Activated naive CD8-positive, alpha-beta T cell treated with anti-CD3 and anti-CD28 coated beads, Interleukin-2, amount 10 ng/mL, durations not matched to agents 7 days and 5 days (primary cell): ENCODE results near the gene POLR3K. TPM values are rescaled to one million over a fixed set of nuclear protein-coding genes. Genes with fewer than 3 reads are reported as not detected.
"Not testable (repeated sequence)": the region's sequence is repeated elsewhere in the genome, so short reads cannot be mapped to it uniquely, and the experiment has no call there.

ENCODE experiments used
- ATAC-seq: fragments of 150-1000 bp; cut with Tn5 transposase; one replicate; pipeline ENCODE4 v1.10.0; 2021; ENCODE audit warnings: low read depth, moderate library complexity
- POLR2A ChIA-PET: fragments of 350-600 bp; sonication (Branson Sonifier 250); formaldehyde crosslinking; loops from one replicate; lab custom pipeline; 2021; ENCODE audit warnings: antibody characterized with exemption; lab: Charles Lee
- DNase-seq: peaks from one replicate; pipeline ENCODE4 v3.0.0; 2021
- H3K27ac Mint-ChIP-seq: one replicate; pipeline ENCODE4 v1.8.0; 2022; ENCODE audit warnings: mild to moderate bottlenecking, mixed read lengths
- H3K27me3 Mint-ChIP-seq: one replicate; pipeline ENCODE4 v1.8.0; 2022; ENCODE audit warnings: mild to moderate bottlenecking, moderate library complexity, mixed read lengths
- H3K36me3 Mint-ChIP-seq: one replicate; pipeline ENCODE4 v1.8.0; 2021; ENCODE audit warnings: mild to moderate bottlenecking, mixed read lengths
- H3K4me1 Mint-ChIP-seq: one replicate; pipeline ENCODE4 v1.8.0; 2021; ENCODE audit warnings: mixed read lengths
- H3K4me3 Mint-ChIP-seq: one replicate; pipeline ENCODE4 v1.8.0; 2022; ENCODE audit warnings: mild to moderate bottlenecking, moderate library complexity, mixed read lengths
- H3K9me3 Mint-ChIP-seq: one replicate; pipeline ENCODE4 v1.8.0; 2021; ENCODE audit warnings: mixed read lengths
- total RNA-seq, 2 experiments: library from RNA; stranded (reverse); gene quantifications; one replicate each; pipeline ENCODE4 v1.2.3, GENCODE V29; 2021

Gene POLR3K
- total RNA-seq, 2 experiments from 2014 or later: 29.2 to 30.1 TPM

DNA sequence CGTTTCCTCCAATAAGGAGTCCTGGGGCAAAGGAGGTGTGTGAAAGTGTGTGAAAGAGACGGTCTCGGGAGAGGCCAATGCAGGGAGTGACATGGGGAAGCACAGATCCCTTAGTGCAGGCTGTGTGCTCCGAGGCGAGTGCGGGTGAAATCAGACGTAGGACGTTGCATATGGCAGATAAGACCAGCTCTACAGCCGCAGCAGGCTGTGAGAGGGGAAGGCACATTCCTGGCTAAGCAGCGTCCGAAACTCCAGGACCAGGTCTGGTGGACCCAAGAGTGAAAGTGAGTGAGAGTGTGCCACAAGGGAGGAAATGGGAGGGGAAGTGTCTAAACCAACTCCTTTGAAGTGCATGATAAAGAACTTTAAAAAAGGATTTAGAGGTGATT lies 11.3 kb downstream of the POLR3K start:
- H3K9me3 Mint-ChIP-seq: no peaks in the 10 kb centered on the region
- H3K27me3 Mint-ChIP-seq: no peaks in the 10 kb centered on the region
- DNase-seq (no peak), ATAC-seq (no peak)
- peaks cover 35% of the 10 kb centered on the region for H3K4me1 Mint-ChIP-seq
- POLR2A ChIA-PET: no interaction called here
- no peak overlapping the region for H3K4me3 Mint-ChIP-seq
- H3K27ac Mint-ChIP-seq: no peak overlapping the region
- peaks cover 27% of the 10 kb centered on the region for H3K36me3 Mint-ChIP-seq

DNA sequence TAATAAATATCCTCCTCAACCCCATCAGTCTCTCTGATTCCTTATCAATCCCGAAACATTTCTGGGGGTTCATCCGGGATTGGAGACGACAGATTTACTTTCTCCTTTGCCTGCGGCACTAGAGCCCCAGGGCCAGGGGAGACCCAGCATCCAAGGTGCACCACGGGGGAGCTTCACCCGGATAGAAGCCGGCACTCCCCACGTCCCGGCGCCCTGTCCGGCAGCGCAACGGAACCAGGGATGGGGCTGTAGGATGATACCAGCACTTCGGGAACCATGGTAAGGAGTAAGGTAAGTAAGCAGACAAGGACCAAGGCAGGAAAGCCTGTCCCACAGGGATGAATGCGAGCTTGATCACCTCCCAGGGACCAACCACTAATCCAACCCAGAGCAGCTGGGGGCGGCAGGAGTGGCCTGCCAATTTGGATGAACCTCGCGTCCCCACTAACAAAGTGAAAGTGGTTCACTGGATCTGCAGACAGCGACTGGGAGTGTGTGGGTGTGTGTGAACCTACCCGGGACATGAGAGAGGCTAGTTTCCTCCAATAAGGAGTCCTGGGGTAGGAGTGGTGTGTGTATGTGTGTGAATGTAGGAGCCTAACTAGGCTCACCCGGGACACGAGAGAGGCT lies 11.9 kb downstream of the POLR3K start:
- H3K4me3 Mint-ChIP-seq: no peak overlapping the region
- ATAC-seq (no peak), DNase-seq (no peak)
- peaks cover 27% of the 10 kb centered on the region for H3K36me3 Mint-ChIP-seq
- H3K27ac Mint-ChIP-seq: no peak overlapping the region
- H3K27me3 Mint-ChIP-seq: no peaks in the 10 kb centered on the region
- no peaks in the 10 kb centered on the region for H3K9me3 Mint-ChIP-seq
- peaks cover 35% of the 10 kb centered on the region for H3K4me1 Mint-ChIP-seq
- POLR2A ChIA-PET: interaction anchor here (1.0 kb wide), 1 partner anchor 43 kb away, joined by 3 read pairs; no protein-coding TSS in a partner anchor

DNA sequence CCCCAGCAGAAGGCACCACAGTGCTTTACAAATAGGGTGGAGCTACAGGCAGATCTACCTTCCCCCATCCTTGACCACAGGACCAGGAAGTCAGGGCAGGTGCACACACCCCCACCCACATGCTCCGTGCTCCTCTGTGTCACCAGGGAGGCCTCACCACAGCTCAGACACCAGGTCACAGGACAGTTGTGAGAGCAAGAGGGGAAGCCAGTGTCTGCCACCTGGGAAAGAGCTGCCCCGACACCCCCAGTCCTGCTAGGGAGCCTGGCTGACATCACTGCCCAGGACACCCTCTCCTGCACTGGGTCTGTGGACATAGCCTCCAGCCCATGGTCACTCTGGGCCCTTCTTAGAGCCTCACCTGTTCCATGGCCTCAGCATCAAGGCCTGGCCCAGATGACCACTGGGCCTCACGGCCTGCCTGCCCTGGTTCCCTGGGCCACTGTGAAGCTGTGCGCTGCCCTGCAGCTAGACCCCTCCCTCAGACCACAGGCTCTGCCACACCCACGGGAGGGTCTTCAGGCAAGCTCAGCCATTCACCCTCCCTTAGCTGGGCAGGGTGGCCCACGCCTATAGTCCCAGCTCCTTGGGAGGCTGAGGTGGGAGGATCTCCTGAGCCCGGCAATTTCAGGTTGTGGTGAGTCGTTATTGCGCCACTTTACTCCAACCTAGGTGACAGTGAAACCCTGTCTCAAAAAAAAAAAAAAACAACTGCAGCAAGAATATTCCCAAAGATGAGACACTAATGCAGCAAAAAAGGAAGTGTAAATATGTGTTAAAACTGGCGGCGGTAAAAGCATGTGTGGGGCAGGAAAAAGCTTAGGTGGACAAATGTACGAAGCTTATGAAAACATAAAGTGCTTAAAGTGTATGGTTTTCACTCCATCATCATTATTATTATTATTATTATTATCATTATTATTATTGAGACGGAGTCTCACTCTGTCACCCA lies 14.2 kb downstream of the POLR3K start:
- POLR2A ChIA-PET: interaction anchor here (1.0 to 2.4 kb wide), 2 partner anchors 14 to 38 kb away, joined by 3 to 27 read pairs; partner anchors contain the start of genes POLR3K and SNRNP25
- H3K4me3 Mint-ChIP-seq: peak overlapping the region; percentile 42
- no peaks in the 10 kb centered on the region for H3K9me3 Mint-ChIP-seq
- peak overlapping the region; percentile 77 for H3K27ac Mint-ChIP-seq
- ATAC-seq (peak; percentile 97), DNase-seq (peak; percentile 63)
- H3K27me3 Mint-ChIP-seq: no peaks in the 10 kb centered on the region
- H3K4me1 Mint-ChIP-seq: peaks cover 43% of the 10 kb centered on the region
- H3K36me3 Mint-ChIP-seq: peaks cover 26% of the 10 kb centered on the region

DNA sequence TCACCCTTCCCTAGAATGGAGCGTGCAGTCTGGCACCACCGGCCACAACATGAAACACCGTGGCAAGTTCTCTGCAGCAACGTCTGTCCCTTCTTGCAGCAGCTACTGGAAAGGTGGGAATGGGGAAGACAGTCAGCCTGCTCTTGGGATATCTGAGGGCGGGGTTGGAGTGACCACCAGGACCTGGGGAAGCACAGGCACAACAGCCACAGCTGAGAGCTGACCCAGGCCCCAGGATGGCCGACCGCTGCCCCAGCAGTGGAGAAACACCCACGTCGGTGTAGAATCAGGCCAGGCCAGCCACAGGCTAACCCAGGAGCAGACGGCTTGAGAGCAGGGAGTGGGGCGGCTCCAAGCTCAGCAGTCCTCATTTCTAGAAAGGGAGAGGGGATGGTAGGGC lies 15.2 kb downstream of the POLR3K start:
- not testable (repeated sequence) for H3K9me3 Mint-ChIP-seq, ATAC-seq, H3K4me3 Mint-ChIP-seq, DNase-seq, H3K27me3 Mint-ChIP-seq
- Mint-ChIP-seq H3K36me3 (peaks cover 19% of the 10 kb centered on the region), H3K4me1 (peaks cover 40% of the 10 kb centered on the region), H3K27ac (peak overlapping the region; percentile 77)
- POLR2A ChIA-PET: interaction anchor here (0.6 to 2.4 kb wide), 3 partner anchors 15 to 417 kb away, joined by 3 to 27 read pairs (median 3); partner anchors contain the start of genes POLR3K and SNRNP25

DNA sequence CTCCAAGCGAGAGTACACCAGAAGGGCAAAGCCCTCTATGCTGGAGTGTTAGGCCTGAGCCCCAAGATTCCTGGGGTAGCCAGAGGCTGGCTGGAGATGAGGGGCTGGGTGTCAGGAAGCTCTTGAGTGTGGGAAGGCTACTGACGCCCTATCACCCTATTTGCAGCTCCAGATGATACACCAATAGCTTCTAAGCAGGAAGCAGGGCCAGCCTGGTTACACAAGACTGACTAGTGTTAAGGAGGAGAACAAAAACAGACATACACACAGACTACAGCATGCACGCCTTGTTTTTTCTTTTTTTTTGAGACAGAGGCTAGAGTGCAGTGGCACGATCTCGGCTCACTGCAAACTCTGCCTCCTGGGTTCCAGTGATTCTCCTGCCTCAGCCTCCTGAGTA lies 15.9 kb downstream of the POLR3K start:
- H3K9me3 Mint-ChIP-seq: no peaks in the 10 kb centered on the region
- H3K36me3 Mint-ChIP-seq: peaks cover 12% of the 10 kb centered on the region
- ATAC-seq (no peak), DNase-seq (no peak)
- H3K27me3 Mint-ChIP-seq: no peaks in the 10 kb centered on the region
- no peak overlapping the region for H3K27ac Mint-ChIP-seq
- H3K4me3 Mint-ChIP-seq: no peak overlapping the region
- peaks cover 35% of the 10 kb centered on the region for H3K4me1 Mint-ChIP-seq
- POLR2A ChIA-PET: interaction anchor here (0.6 to 1.2 kb wide), 2 partner anchors 16 to 418 kb away, joined by 3 to 4 read pairs; partner anchors contain the start of genes POLR3K and SNRNP25

DNA sequence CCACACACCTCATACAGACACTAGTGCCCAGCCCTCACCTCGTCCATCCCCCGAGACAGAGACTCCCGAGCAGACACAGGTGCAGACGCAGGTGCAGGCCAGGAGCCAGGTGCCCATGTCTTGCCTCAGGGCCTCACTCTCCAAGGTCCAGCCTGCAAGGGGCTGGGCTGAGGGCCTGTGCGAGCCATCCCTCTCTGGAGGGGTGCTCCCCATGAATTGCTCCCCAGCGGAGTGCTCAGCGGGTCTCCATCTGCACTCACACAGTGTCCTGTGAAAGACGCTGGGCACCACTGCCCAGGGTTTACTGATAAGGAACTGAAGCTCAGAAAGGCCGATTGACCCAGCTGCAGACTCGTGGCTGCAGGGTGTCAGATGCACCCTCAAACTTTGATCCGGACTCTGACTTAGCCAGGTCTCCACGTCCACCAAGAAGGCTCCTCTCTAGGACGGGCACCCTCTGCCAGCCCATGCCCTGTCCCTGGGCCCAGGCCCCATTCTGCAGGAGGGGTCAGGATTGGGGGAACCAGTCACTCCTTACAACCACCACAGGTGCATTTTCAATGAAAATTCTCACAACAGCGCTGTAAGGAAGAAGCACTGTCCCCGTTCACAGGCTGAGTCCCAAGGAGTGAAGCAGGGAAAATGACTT lies 16.9 kb downstream of the POLR3K start:
- ATAC-seq (no peak), DNase-seq (no peak)
- Mint-ChIP-seq H3K4me3 (no peak overlapping the region), H3K36me3 (peaks cover 4% of the 10 kb centered on the region), H3K27ac (no peak overlapping the region), H3K27me3 (no peaks in the 10 kb centered on the region), H3K9me3 (no peaks in the 10 kb centered on the region), H3K4me1 (peaks cover 27% of the 10 kb centered on the region)
- POLR2A ChIA-PET: interaction anchor here (1.2 kb wide), 1 partner anchor 17 kb away, joined by 4 read pairs; the partner anchor contains the start of genes POLR3K and SNRNP25

DNA sequence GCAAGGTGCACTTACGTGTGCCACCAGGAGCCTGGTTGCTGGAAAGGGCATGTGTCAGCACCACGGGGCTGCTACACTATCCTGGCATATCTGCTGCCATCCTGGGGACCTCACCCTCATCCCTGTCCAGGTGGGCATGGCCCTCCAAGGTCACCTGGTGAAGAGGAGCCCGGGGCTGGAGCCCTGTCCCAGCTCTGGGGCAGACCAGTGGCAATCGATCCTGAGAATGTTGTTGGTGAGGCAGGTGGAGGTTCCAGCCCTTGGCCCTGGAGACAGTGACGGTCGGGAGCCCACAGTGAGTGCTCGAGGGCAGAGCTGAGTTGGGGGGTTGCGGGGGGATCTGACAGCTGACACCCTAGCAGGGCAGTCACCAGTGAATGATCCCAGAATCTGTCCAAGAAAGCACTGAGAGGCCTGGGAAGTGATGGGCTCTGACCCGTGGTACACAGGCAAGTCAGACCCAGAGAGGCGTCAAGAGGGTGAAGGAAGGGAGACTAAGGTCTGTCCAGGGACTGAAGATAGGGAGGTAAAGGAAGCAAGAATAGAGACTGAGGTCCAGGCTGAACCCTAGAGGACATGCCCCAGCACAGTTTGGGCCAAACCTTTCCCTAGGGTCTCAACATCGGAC lies 17.6 kb downstream of the POLR3K start:
- H3K27me3 Mint-ChIP-seq: no peaks in the 10 kb centered on the region
- peaks cover 4% of the 10 kb centered on the region for H3K36me3 Mint-ChIP-seq
- no peak overlapping the region for H3K27ac Mint-ChIP-seq

DNA sequence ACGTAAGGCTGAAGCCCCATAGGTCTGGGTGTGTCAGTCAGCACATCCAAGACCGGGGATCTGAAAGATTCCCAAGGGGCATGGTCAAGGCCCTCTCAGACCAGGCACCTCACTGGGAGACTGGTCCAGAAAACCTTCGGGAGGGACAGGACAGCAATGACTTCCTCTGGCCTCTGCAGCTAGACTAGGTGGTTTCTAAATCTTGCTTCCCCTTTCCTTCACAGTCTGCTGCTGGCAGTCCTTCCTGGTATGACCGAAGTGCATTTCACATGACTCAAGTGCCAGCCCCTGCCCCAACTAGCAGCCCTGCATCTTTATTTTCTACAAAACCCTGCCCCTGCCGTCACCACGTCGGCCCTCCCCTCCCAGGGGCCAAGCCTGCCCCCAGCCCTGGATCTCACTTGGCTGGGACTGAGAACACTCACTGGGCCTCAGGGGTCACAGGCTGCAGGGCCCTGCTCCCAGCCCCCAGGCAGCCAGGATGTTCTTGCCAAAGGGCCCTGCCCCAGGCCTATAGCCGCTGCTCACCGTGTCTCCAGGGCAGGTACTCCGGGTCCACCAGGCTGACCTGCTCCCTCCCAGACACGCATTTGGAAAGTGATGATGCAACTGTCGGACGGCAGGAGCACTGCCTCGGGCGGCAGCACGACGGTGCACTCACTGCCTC lies 18.3 kb downstream of the POLR3K start:
- ATAC-seq (no peak), DNase-seq (no peak)
- POLR2A ChIA-PET: no interaction called here
- no peaks in the 10 kb centered on the region for H3K27me3 Mint-ChIP-seq
- H3K9me3 Mint-ChIP-seq: no peaks in the 10 kb centered on the region
- H3K4me3 Mint-ChIP-seq: no peak overlapping the region
- peaks cover 25% of the 10 kb centered on the region for H3K4me1 Mint-ChIP-seq
- peak overlapping the region; percentile 76 for H3K27ac Mint-ChIP-seq
- peaks cover 4% of the 10 kb centered on the region for H3K36me3 Mint-ChIP-seq

More for the DNA sequence above, 17.6 kb downstream of the POLR3K start:
- ATAC-seq (no peak), DNase-seq (no peak)
- Mint-ChIP-seq H3K4me1 (peaks cover 25% of the 10 kb centered on the region), H3K9me3 (no peaks in the 10 kb centered on the region), H3K4me3 (no peak overlapping the region)
- POLR2A ChIA-PET: no interaction called here

DNA sequence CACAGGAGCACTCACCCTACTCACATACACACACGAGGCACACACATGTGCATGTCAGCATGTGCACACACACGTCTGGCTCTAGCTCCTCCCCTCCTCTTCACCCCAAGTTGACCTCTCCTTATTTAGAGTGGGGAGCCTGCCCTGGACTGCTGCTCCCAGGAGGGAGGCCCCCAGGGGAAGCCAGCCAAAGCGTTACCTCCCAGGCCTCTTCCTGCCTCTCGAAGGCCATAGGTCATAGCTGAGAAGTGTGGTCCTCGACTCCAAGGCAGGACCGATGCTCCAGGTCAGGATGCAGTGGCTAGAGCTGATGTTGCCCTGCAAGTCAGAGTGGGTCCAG lies 18.8 kb downstream of the POLR3K start:
- peaks cover 4% of the 10 kb centered on the region for H3K36me3 Mint-ChIP-seq
- POLR2A ChIA-PET: no interaction called here
- H3K27me3 Mint-ChIP-seq: no peaks in the 10 kb centered on the region
- ATAC-seq (no peak), DNase-seq (no peak)
- H3K27ac Mint-ChIP-seq: peak overlapping the region; percentile 76
- no peaks in the 10 kb centered on the region for H3K9me3 Mint-ChIP-seq
- H3K4me1 Mint-ChIP-seq: peaks cover 22% of the 10 kb centered on the region
- no peak overlapping the region for H3K4me3 Mint-ChIP-seq

DNA sequence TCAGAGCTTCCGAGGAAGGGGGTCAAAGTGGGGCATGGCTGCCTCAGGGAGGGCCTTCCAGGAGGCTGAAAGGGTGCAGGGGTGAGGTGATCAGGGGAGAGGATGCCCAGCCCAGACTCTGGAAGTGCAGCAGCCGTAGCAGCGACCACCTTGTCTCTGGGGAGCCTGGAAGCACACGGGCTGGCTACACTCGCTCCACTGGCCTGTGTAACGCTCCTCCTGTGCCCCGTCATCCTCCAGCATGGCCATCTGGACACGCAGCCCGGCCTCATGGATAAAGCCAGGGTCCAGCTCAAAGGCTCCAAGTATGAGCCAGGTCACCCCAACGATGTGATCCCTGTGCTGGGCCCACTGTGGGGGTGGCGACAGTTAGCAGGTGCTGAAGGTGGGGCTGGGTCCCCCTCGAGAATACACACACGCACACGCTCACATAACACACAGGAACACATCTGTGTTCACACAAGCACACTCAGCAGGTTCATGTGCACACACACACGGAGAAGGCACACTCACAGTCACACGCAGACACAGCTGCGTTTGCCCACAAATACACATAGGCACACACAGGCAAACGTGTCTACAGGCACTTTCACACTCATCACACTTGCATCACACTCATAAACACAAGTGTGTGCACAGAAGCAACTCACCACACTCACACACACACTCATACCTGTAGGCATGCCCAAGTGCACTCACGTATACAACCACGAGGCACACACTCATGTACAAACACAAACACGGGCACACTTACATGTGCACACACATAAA lies 19.3 kb downstream of the POLR3K start:
- H3K36me3 Mint-ChIP-seq: peaks cover 2% of the 10 kb centered on the region
- ATAC-seq (no peak), DNase-seq (no peak)
- POLR2A ChIA-PET: no interaction called here
- H3K27ac Mint-ChIP-seq: peak overlapping the region; percentile 76
- no peak overlapping the region for H3K4me3 Mint-ChIP-seq
- H3K9me3 Mint-ChIP-seq: no peaks in the 10 kb centered on the region
- peaks cover 17% of the 10 kb centered on the region for H3K4me1 Mint-ChIP-seq
- H3K27me3 Mint-ChIP-seq: no peaks in the 10 kb centered on the region

DNA sequence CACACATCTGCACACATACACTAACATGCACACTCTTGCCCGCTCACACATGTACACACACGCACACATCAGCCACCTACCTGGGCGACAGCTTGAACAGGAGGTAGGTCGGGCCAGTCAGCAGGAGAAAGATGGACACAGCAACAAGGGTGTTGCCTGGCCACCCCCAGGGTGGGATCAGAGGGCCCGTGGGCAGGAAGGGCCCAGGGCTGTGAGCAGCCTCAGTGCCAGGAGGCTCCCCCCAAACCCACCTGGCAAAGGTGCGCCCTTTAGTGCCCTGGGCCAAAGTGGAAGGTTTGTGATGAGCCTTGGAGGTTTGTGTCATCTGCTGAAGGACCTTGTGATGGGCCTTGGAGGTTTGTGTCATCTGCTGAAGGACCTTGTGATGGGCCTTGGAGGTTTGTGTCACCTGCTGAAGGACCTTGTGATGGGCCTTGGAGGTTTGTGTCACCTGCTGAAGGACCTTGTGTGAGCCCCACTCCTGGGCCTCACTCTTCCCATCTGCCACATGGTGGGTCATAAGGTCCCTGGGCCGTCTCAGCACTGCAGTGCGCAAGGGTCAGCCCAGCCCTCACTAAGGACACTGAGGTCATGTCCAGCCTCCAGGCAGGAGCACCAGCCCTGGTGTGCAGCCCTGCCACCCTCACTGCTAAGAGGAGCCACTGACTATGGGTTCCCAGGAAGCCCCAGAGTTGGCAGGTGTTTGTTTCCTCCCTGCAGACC lies 20.1 kb downstream of the POLR3K start:
- DNase-seq, H3K27ac Mint-ChIP-seq, H3K9me3 Mint-ChIP-seq, ATAC-seq, POLR2A ChIA-PET, H3K27me3 Mint-ChIP-seq, H3K4me3 Mint-ChIP-seq, H3K36me3 Mint-ChIP-seq: not testable (repeated sequence)
- H3K4me1 Mint-ChIP-seq: peaks cover 12% of the 10 kb centered on the region
